ENCODE measurements around the gene UBE2B. TPM values are rescaled to one million over a fixed set of nuclear protein-coding genes. Genes with fewer than 3 reads are reported as not detected.
"Not testable (repeated sequence)": the region's sequence is repeated elsewhere in the genome, so short reads cannot be mapped to it uniquely, and the experiment has no call there.

UBE2B gene
- total and polyA plus RNA-seq, 4 donors: 20.1 to 91.6 (median 31.0) TPM

DNA sequence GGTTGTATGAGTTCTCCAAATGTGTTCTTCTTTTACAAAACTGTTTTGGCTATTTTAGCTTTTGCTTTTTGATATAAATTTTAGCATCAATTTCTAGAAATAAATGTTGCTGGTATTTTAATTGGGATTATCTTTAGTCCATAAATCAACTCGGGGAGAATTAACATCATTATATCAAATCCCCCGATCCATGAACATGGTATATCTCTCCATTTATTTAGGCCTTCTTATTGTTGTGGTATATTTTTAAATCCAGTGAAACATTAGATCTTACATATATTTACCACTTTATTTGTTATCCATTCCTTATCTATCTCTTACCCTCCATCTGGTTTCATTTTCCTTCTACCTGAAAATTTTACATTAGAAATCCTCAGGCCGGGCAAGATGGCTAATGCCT is 47.6 kb downstream of the UBE2B start:
- Histone ChIP-seq H3K36me3 (ENCODE audit: control insufficient read depth in 4 of 4, insufficient read depth in 3 of 4, low read depth in 1 of 4, low read length in 3 of 4) (no peaks in the 10 kb centered on the region), H3K4me1 (ENCODE audit: control insufficient read depth in 4 of 4, insufficient read depth in 4 of 4, low read length in 3 of 4) (peaks cover 4 to 24% (median 17%) of the 10 kb centered on the region in 4 donors), H3K9me3 (ENCODE audit: control insufficient read depth in 4 of 4, low read length in 3 of 4) (no peaks in the 10 kb centered on the region), H3K4me3 (ENCODE audit: low read depth in 1 of 3, low read length in 3 of 3) (no peak overlapping the region), H3K9ac (ENCODE audit: low read depth in 1 of 2, low read length in 2 of 2) (no peak overlapping the region), H3K27me3 (ENCODE audit: control insufficient read depth in 4 of 4, insufficient read depth in 4 of 4, low read length in 3 of 4) (no peaks in the 10 kb centered on the region), H3K27ac (ENCODE audit: low read depth in 1 of 2, low read length in 2 of 2) (no peak overlapping the region)
- no peak for DNase-seq (ENCODE audit: low spot score)
- WGBS: 96% methylated on average over 3 of the region's 3 CpGs
- no peak for TF ChIP-seq TAF1 (conservative IDR thresholded peaks at IDR 0.05)
- TF ChIP-seq, protein P1, sequence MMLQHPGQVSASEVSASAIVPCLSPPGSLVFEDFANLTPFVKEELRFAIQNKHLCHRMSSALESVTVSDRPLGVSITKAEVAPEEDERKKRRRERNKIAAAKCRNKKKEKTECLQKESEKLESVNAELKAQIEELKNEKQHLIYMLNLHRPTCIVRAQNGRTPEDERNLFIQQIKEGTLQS (IDR thresholded peaks at IDR 0.05): no peak
- TF ChIP-seq FOXA1 (IDR thresholded peaks at IDR 0.05): no peak
- TF ChIP-seq GABPA (IDR thresholded peaks at IDR 0.05 in 1 of 2, conservative IDR thresholded peaks at IDR 0.05 in 1 of 2): no peak
- TF ChIP-seq, protein P2, sequence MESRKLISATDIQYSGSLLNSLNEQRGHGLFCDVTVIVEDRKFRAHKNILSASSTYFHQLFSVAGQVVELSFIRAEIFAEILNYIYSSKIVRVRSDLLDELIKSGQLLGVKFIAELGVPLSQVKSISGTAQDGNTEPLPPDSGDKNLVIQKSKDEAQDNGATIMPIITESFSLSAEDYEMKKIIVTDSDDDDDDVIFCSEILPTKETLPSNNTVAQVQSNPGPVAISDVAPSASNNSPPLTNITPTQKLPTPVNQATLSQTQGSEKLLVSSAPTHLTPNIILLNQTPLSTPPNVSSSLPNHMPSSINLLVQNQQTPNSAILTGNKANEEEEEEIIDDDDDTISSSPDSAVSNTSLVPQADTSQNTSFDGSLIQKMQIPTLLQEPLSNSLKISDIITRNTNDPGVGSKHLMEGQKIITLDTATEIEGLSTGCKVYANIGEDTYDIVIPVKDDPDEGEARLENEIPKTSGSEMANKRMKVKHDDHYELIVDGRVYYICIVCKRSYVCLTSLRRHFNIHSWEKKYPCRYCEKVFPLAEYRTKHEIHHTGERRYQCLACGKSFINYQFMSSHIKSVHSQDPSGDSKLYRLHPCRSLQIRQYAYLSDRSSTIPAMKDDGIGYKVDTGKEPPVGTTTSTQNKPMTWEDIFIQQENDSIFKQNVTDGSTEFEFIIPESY (IDR thresholded peaks at IDR 0.05): no peak
- TF ChIP-seq JUND (IDR thresholded peaks at IDR 0.05): no peak
- TF ChIP-seq, protein P3, sequence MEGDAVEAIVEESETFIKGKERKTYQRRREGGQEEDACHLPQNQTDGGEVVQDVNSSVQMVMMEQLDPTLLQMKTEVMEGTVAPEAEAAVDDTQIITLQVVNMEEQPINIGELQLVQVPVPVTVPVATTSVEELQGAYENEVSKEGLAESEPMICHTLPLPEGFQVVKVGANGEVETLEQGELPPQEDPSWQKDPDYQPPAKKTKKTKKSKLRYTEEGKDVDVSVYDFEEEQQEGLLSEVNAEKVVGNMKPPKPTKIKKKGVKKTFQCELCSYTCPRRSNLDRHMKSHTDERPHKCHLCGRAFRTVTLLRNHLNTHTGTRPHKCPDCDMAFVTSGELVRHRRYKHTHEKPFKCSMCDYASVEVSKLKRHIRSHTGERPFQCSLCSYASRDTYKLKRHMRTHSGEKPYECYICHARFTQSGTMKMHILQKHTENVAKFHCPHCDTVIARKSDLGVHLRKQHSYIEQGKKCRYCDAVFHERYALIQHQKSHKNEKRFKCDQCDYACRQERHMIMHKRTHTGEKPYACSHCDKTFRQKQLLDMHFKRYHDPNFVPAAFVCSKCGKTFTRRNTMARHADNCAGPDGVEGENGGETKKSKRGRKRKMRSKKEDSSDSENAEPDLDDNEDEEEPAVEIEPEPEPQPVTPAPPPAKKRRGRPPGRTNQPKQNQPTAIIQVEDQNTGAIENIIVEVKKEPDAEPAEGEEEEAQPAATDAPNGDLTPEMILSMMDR (IDR thresholded peaks at IDR 0.05; ENCODE audit: low read depth, low read length, missing input control): no peak
- no peak for TF ChIP-seq HNF4A (conservative IDR thresholded peaks at IDR 0.05)
- TF ChIP-seq, protein P4, sequence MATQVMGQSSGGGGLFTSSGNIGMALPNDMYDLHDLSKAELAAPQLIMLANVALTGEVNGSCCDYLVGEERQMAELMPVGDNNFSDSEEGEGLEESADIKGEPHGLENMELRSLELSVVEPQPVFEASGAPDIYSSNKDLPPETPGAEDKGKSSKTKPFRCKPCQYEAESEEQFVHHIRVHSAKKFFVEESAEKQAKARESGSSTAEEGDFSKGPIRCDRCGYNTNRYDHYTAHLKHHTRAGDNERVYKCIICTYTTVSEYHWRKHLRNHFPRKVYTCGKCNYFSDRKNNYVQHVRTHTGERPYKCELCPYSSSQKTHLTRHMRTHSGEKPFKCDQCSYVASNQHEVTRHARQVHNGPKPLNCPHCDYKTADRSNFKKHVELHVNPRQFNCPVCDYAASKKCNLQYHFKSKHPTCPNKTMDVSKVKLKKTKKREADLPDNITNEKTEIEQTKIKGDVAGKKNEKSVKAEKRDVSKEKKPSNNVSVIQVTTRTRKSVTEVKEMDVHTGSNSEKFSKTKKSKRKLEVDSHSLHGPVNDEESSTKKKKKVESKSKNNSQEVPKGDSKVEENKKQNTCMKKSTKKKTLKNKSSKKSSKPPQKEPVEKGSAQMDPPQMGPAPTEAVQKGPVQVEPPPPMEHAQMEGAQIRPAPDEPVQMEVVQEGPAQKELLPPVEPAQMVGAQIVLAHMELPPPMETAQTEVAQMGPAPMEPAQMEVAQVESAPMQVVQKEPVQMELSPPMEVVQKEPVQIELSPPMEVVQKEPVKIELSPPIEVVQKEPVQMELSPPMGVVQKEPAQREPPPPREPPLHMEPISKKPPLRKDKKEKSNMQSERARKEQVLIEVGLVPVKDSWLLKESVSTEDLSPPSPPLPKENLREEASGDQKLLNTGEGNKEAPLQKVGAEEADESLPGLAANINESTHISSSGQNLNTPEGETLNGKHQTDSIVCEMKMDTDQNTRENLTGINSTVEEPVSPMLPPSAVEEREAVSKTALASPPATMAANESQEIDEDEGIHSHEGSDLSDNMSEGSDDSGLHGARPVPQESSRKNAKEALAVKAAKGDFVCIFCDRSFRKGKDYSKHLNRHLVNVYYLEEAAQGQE (IDR thresholded peaks at IDR 0.05): no peak
- TF ChIP-seq FOXA2 (IDR thresholded peaks at IDR 0.05): no peak

DNA sequence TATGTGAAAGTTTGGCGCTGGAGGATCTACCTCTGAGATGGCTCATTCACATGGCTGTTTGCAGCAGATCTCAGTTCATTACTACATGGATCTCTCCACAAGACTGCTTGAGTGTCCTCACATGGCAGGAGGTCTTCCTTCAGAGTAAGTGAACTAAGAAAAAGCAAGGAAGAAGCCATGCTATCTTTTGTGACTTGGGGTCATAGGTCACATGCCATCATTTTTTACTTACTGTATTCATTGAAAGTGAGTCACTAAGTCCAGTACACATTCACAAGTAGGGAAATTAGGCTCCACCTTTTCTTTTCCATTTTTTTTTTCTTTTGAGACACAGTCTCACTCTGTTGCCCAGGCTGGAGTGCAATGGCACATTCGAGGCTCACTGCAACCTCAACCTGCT is 49.0 kb downstream of the UBE2B start:
- Histone ChIP-seq H3K4me1 (ENCODE audit: control insufficient read depth in 4 of 4, insufficient read depth in 4 of 4, low read length in 3 of 4) (peaks cover 4 to 18% (median 13%) of the 10 kb centered on the region in 4 donors), H3K36me3 (ENCODE audit: control insufficient read depth in 4 of 4, insufficient read depth in 3 of 4, low read depth in 1 of 4, low read length in 3 of 4) (no peaks in the 10 kb centered on the region), H3K9me3 (ENCODE audit: control insufficient read depth in 4 of 4, low read length in 3 of 4) (no peaks in the 10 kb centered on the region), H3K27ac (ENCODE audit: low read depth in 1 of 2, low read length in 2 of 2) (no peak overlapping the region), H3K4me3 (ENCODE audit: low read depth in 1 of 3, low read length in 3 of 3) (no peak overlapping the region), H3K9ac (ENCODE audit: low read depth in 1 of 2, low read length in 2 of 2) (no peak overlapping the region), H3K27me3 (ENCODE audit: control insufficient read depth in 4 of 4, insufficient read depth in 4 of 4, low read length in 3 of 4) (no peaks in the 10 kb centered on the region)
- WGBS: 93% methylated on average over 2 of the region's 2 CpGs
- DNase-seq (ENCODE audit: low spot score): no peak
- TF ChIP-seq YY1 (IDR thresholded peaks at IDR 0.05) (no peak), TAF1 (conservative IDR thresholded peaks at IDR 0.05) (no peak), NR2F2 (IDR thresholded peaks at IDR 0.05) (no peak), JUND (IDR thresholded peaks at IDR 0.05) (no peak), GABPA (IDR thresholded peaks at IDR 0.05 in 1 of 2, conservative IDR thresholded peaks at IDR 0.05 in 1 of 2) (no peak), RXRA (IDR thresholded peaks at IDR 0.05) (no peak), SP1 (IDR thresholded peaks at IDR 0.05) (no peak), FOXA2 (IDR thresholded peaks at IDR 0.05) (no peak), RAD21 (IDR thresholded peaks at IDR 0.05) (no peak), HNF4A (conservative IDR thresholded peaks at IDR 0.05) (no peak), HNF4G (IDR thresholded peaks at IDR 0.05) (no peak)
- TF ChIP-seq, protein P2 (IDR thresholded peaks at IDR 0.05): no peak
- TF ChIP-seq, protein P1 (IDR thresholded peaks at IDR 0.05): no peak
- TF ChIP-seq, protein P5, sequence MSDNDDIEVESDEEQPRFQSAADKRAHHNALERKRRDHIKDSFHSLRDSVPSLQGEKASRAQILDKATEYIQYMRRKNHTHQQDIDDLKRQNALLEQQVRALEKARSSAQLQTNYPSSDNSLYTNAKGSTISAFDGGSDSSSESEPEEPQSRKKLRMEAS (IDR thresholded peaks at IDR 0.05): no peak

DNA sequence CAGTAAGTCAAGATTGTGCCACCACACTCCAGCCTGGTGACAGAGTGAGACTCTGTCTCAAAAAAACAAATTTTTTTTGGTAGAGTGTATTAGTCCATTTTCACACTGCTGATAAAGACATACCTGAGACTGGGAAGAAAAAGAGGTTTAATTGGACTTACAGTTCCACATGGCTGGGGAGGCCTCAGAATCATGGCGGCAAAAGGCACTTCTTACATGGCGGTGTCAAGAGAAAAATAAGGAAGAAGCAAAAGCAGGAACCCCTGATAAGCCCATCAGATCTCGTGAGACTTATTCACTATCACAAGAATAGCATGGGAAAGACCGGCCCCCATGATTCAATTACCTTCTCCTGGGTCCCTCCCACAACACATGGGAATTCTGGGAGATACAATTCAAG is 49.7 kb downstream of the UBE2B start:
- 96% methylated on average over 4 of the region's 4 CpGs for WGBS
- H3K4me1 ChIP-seq (ENCODE audit: control insufficient read depth in 4 of 4, insufficient read depth in 4 of 4, low read length in 3 of 4): peaks cover 4 to 18% (median 13%) of the 10 kb centered on the region in 4 donors
- H3K27ac ChIP-seq (ENCODE audit: low read depth in 1 of 2, low read length in 2 of 2); H3K4me3 ChIP-seq (ENCODE audit: low read depth in 1 of 3, low read length in 3 of 3); H3K9me3 ChIP-seq (ENCODE audit: control insufficient read depth in 4 of 4, low read length in 3 of 4); H3K9ac ChIP-seq (ENCODE audit: low read depth in 1 of 2, low read length in 2 of 2); H3K27me3 ChIP-seq (ENCODE audit: control insufficient read depth in 4 of 4, insufficient read depth in 4 of 4, low read length in 3 of 4); H3K36me3 ChIP-seq (ENCODE audit: control insufficient read depth in 4 of 4, insufficient read depth in 3 of 4, low read depth in 1 of 4, low read length in 3 of 4); DNase-seq (ENCODE audit: low spot score): not testable (repeated sequence)
